ENCODE results near the gene PLXNB2.

- TF ChIP-seq CTCF (IDR thresholded peaks at IDR 0.05; ENCODE audit: low read depth, low read length) (no peak), EZH2phosphoT487 (IDR thresholded peaks at IDR 0.05; ENCODE audit: low read depth) (no peak)
Observed at GRCh38 chr22:50296658-50297490, 10.6 kb downstream of the PLXNB2 start.

Data from OCI-LY3 (cell line).